ENCODE measurements around the gene TRIP12.
A peak's percentile ranks its signal among the peaks of the same experiment; 100 is the strongest.
"Not testable (repeated sequence)": the region's sequence is repeated elsewhere in the genome, so short reads cannot be mapped to it uniquely, and the experiment has no call there.

The TRIP12 gene

GRCh38 chr2:229752970-229753729 lies 168.7 kb downstream of the TRIP12 start:
- DNase-seq = no peak

- peak; percentile 26 for DNase-seq
These were observed 172.0 kb downstream of the TRIP12 start for GRCh38 chr2:229749779-229750178.

- DNase-seq = no peak
These were observed 172.9 kb downstream of the TRIP12 start for GRCh38 chr2:229748950-229749349.

- not testable (repeated sequence) for DNase-seq
These were observed 179.1 kb downstream of the TRIP12 start for GRCh38 chr2:229742691-229743090.

- DNase-seq = no peak
These were observed 181.5 kb downstream of the TRIP12 start for GRCh38 chr2:229740279-229740678.

- DNase-seq = no peak
These were observed 183.7 kb downstream of the TRIP12 start for GRCh38 chr2:229738024-229738625.

- DNase-seq = no peak
These were observed 187.4 kb downstream of the TRIP12 start for GRCh38 chr2:229734410-229734809.

- DNase-seq = no peak
These were observed 188.1 kb downstream of the TRIP12 start for GRCh38 chr2:229733611-229734245.

- DNase-seq = no peak
These were observed 188.9 kb downstream of the TRIP12 start for GRCh38 chr2:229732897-229733296.

- no peak for DNase-seq
These were observed 189.9 kb downstream of the TRIP12 start for GRCh38 chr2:229731916-229732315.

GRCh38 chr2:229731363-229731762 lies 190.4 kb downstream of the TRIP12 start:
- DNase-seq = no peak

GRCh38 chr2:229728370-229728769 lies 193.4 kb downstream of the TRIP12 start:
- DNase-seq = peak; percentile 19

GRCh38 chr2:229726643-229727042 lies 195.2 kb downstream of the TRIP12 start:
- no peak for DNase-seq

GRCh38 chr2:229725716-229726574 lies 195.9 kb downstream of the TRIP12 start:
- DNase-seq = no peak

- DNase-seq = peak; percentile 66
These were observed 198.6 kb downstream of the TRIP12 start for GRCh38 chr2:229723192-229723591.

- no peak for DNase-seq
These were observed 201.7 kb downstream of the TRIP12 start for GRCh38 chr2:229719926-229720647.

GRCh38 chr2:229718057-229718456 lies 203.8 kb downstream of the TRIP12 start:
- no peak for DNase-seq

GRCh38 chr2:229715895-229716507 lies 205.8 kb downstream of the TRIP12 start:
- peak; percentile 9 for DNase-seq

- peak; percentile 12 for DNase-seq
These were observed 206.9 kb downstream of the TRIP12 start for GRCh38 chr2:229714736-229715541.

- peak; percentile 13 for DNase-seq
These were observed 207.6 kb downstream of the TRIP12 start, which contains the start of gene DNER for GRCh38 chr2:229714080-229714735. TSS of gene DNER (minus strand) at chr2:229714555. CDS start at chr2:229714423, 132 bp downstream.
